Myocyte (in vitro differentiated cells): ENCODE measurements around the gene LENEP. TPM values are rescaled to one million over a fixed set of nuclear protein-coding genes. Genes with fewer than 3 reads are reported as not detected.

Source experiments
- DNase-seq: peaks from one replicate; pipeline ENCODE4 v3.0.0-alpha.2; 2012; ENCODE audit warnings: low read depth
- total RNA-seq: library from RNA; depleted of rRNA; stranded (reverse); fragments of >200 nt; gene quantifications from 2 replicates; pipeline ENCODE4 v1.2.3, GENCODE V29; 2014

LENEP gene
- total RNA-seq, 1 donor from 2014 or later, result not detected

DNA sequence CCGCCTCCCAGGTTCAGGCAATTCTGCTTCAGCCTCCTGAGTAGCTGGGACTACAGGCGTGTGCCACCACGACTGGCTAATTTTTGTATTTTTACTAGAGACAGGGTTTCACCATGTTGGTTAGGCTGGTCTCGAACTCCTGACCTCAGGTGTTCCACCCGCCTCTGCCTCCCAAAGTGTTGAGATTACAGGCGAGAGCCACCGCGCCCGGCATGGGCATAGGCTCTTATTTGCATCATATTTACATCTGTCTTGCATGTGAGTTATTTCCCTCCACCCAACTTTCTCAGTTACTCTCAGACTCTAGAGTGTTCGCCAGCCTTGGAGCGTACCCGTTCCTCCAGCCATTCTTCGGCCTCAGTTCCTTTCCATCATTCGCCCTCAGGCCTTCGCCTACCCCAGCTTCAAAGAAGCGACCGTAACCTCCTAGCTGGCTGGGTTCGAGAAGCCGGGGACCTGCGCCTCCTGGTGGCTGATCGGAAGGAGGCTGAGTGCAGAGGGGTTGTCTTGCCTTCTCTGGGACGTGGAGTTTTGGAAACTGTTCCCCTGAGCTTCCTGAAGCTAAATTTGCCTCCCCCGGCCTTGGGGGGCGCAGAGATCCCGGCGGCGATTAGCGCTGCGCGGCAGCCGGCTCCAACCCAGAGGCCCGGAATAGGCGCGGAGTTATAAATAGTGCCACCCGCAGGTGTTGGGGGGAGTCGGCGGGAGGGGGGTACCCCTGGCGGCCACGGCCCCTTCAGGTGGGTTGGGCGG, 5.6 kb downstream of the LENEP start:
- peak; percentile 71 for DNase-seq

DNA sequence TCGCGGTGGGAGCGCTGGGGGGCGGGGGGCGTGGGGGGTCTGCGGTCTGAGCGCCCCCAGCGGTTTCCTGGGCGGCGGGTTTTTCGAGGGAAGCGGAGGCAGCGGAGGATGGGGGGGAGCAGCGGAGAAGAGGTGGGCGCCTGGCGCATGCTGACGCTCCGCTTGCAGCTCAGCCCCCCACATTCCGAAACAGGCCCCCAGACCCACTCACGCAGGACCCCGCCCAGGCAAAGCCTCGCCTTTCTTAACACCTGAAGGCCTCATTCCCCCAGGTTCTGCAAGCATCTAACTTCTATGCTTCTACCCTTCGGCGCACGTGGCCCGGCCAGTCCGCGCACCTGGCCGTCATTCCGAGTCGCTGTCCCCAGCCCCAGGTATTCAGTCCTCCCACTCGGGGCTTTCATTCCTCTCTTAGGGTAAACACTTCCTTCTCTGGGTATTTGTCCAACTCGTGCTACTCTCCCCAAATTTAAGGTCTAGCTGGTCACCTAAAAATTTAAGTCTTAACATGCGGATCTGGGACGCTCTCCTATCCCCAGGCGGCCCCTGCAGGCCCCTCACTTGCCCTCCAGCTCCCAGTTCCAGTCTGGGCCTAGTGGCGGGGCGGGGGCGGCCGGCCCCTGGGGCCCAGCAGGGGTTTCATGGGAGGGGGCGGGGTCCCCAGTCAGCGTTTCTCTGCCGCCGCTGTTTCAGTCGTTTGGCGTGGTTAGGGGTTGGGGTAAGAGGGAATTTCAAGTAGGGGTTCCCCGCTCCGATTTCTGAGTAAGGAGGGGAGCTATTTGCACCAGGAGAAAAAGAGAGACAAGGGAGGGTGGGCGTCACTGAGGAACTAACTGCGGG, 6.4 kb downstream of the LENEP start:
- no peak for DNase-seq

DNA sequence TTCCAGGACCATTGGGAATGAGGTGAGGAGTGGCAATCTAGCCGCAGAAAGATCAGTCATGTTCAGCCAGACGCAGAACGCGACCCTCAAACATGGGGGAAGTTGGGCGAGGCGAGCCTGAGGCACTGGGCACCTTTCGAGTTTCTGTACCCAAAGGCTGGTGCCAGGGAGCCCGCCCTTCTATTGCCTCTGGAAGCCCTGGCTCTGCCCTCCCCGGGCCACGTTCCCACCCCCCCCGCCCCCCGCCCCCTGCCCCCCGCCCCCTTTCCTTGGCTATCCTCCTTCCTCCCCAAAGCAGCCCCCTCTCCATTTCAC, 7.0 kb downstream of the LENEP start:
- no peak for DNase-seq

DNA sequence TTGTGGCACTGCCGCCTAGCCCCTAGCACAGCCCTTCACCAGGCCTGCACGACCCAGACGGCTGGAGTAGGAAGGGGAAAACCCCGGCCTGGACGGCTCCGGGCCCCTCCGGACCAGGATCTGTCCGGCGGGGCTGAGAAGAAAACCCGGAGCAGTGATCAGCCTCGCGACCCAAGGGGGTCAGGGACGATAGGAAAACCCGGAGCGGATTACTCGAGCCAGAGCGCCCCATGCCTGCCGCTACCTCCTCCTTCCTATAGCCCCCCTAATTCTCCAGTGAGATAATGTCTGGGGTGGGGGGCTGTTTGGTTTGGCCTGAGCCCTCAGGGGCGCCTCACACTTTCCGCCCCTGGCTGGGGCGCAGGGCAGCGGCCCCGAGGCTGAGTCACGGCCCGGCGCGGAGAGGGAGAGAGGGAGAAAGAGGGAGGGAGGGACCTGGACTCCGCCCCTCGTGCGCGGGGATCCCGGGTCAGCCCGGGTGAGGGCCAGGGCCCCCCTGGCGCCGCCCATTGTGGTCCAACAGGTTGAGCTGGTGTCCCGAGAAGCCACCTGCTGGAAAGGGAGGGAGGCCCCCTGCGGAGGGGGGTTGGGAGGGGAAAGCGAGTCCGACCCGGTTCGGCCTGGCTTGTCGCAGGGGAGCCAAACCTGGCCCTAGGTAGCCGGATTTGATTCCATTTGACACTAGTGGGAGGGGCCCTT, 7.5 kb downstream of the LENEP start:
- peak; percentile 94 for DNase-seq

DNA sequence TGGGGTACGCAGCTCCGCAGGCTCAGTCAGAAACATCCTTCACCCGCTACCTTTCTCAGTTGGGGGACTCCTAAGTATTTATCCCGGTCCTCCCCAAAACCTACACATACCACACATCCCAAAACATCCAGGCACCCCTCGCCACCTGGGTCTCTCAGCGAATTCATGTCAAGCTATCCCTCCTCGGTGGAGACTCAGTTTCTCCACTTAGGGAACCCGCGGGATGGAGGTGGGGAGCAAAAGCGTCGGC, 8.0 kb downstream of the LENEP start:
- no peak for DNase-seq

DNA sequence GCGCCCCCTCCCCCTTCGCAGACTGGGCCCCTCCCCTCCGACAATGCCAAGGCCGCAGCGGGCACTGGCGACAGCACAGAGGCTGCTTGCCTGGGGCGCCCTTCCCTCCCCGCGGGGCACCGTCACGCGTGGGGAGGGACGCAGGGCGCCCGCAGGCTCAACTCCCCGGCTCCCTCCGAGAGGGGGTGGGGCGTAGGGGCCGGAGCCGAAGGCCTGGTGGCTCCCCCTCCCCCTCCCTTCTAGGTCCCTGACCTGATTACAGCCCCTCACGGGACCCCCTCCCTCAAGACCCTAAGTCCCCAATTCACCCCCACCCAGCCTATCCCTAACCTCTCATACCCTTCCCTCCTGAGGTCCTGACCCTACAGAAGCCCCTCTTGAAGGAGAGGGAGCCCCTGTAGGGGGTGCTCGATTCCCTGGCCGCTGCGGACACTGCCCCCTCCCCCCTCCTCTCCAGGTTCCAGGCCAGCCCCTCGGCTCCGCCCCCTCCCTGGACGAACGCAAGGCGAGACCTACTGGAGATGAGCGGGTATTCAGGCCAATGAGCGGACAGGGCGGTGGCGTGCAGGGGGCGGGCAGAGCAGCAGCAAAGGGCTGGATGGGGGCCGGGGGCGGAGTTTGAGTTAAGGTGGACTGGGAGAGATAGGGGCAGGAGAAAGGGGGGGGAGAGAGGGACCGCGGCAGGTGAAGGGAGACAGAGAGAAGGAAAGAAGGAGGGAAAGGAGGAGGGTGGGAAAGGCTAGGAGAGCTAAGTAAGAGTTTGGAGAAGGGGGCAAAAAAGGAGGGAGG, 8.5 kb downstream of the LENEP start:
- peak; percentile 100 for DNase-seq

DNA sequence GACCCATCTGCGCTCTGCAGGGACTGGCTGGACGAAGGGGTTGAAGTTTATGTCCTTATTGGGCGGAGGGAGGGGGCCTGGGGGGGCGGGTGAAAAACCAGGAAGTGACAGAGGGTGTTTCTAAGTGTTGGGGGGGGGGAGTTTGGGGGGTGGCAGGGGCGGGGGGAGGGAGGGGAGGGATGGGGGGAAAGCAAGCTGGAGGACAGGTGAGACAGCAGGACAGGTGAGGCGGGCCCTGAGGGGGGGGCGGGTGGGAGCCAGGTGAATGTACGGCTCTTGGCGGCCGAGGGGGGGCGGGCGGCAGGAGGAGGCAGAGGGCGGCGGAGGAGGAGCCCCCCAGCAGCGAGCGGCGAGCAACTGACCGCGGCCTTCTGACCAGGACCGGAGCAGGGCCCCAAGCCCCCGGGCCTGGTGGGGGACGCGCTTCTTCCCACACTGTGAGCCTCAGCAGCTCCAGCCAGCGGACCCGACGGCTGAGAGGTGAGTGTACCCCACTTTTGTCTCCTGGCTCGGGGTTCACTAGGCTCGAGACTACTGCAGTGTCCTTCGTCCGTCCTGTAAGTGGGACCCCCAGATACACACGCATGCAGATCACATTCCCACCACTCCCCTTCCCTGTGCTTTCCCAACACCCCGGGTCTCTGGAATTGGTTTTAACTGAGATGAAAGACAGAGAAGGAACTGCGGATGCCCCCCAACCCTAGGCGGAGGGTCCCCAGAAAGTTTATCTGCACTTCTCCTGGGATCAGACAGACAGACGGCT, 9.3 kb downstream of the LENEP start, which contains the start of gene ZBTB7B:
Gene ZBTB7B (plus strand): TSS at position 339 of the 763 bp plus-strand sequence. CDS start 11,859 bp downstream, outside the sequence.
- DNase-seq, result no peak

DNA sequence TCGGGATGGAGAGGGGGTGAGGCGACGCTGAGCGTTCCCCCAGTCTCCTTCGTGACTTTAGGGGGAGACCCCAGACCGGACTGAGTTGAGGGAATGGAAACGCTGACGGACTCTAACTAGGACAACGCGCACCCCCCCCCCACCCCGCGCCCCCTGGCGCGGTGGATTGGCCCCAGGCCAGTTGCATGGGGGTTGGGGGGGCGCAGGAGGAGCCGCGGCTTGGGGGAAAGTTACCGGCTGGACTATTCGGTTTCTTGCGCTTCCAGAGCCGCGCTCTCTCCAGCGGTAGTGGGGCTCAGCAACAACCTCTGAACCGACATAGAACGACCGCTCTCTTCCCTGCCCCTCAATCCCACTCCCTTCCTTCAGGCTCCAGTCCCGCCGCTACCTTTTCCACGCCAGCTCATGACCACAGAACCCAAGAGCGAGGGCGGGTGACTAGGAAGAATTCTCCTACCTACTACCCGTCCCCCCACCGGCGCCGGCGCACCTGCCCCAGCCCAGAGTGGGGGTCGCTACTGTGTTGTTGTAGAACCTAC, 9.9 kb downstream of the LENEP start:
- DNase-seq, result no peak

DNA sequence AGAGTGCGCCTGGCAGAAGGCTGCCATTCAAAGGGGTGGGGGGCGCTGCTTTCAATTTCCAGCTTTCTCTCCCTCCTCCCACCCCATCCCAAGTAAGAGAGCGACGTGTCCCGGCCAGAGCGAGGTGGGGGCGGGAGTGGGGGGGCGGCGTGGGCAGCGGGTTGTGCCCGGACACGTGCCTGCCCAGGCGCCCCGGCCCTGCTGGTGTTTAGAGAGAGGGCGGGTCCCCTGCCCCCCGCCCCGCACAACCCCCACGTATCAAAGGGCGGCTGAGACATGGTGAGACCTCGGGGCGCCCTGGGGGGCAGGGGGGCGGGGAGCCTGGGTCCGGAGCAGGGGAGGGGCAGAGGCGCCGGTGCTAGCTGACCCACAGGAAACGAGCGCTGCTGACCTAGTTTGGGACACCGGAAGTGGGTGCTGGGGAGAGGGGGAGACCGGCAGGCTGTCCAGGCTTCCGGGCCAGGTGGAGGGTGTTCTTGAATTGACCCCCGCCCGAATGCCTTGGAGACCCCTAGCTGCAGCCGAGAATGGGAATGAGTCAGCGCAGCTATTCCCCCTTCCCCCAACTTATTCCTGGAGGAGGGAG, 10.5 kb downstream of the LENEP start:
- peak; percentile 76 for DNase-seq

DNA sequence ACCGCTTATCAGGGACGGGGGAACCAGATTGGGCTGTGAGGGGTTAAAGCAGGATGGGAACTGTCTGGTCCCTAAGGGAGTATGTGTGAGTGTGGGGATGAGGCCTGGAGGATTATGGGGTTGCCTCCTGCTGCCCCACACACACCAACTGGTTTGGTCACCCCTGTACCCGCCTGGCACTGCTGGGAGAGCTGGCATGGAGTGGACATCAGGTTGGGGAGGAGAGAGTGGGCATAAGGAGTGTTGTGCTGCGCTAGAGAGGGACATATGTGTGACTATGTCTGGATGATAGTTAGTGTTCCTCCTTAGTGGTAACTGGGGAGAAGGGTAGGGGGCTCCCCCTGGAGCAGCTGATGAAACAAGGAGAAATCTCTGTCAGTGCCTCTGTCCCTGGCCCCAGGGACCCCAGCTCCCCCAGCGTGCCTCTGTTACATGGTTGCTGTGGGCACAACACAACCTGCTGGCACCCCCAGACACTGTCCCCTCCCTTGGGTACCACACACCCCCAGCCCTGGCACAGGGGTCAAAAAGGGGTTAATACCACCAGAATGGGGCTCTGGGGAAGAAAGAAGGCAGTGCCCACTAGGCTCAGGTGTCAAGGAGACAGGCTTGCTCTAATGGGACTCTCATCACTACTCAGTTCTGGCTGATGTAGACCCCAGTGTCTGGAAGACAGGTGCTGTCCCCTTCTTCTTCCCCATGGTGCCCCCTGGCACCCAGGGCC, 11.1 kb downstream of the LENEP start:
- no peak for DNase-seq

DNA sequence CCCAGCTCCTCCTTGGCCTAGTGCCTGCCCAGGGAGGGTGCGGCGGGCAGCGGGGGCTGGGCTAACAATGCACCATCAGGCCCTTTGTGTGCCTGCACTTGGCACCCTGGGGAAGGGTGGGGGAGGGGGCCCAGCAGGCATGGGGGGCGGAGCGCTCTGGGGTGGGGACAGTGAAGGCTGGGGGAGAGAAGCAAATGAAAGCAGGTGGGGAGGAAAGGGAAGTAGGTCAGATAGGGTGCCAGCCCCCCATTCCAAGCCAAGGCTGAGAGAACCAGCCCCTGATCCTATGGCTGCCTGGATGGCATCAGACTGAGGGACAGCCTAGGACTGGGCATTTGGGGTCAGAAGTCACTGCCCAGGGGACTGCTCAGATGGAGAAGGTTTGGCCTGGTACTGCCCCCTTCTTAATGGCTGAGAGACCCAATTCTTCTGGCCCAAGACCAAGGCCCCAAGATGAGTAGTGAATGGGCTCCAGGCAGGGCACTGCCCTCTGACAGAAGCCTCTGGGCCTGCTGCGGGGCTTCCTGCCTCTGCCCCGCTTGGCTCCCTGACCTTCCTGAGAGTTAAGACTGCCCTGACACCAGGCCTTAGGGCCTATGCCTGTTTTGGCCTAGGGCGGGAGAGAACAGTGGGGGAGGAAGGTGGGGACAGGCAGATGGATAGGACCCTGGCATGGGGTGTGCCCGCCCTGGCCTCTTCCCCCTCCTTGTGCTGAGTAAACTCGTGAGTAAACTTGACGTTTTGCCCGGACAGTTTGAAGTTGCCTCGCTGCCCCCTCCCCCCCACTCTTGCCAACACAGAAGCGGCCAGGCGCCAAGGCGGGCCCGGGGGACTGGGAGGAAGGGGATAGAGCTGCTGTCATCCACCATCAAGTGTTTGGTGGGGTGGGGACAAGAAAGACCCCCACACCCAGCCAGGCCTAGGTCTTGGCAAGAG, 12.0 kb downstream of the LENEP start:
- no peak for DNase-seq

DNA sequence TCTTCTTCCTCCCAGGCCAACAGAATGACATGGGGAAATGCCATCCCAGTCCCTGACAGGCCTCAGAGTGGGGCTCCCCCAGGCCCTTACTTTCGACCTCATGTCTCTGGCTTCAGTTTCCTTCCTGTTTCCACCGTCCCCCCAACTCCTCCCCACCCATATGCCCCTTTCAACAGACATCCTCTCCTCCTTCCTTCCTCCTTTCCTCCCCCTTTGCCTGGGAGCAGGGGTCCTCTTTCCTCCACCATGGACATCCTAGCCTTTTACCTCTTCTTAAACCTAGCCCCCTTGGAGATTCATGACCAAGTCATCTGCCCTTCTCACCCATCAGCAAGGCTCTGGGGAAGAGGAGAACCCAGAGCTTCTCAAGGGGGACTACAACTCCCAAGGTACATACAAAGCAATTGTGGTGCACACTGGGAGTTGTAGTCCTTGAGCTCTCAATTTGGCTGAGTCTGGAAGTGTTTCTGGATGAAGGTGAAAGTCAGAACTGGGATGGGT, 13.3 kb downstream of the LENEP start:
- no peak for DNase-seq

DNA sequence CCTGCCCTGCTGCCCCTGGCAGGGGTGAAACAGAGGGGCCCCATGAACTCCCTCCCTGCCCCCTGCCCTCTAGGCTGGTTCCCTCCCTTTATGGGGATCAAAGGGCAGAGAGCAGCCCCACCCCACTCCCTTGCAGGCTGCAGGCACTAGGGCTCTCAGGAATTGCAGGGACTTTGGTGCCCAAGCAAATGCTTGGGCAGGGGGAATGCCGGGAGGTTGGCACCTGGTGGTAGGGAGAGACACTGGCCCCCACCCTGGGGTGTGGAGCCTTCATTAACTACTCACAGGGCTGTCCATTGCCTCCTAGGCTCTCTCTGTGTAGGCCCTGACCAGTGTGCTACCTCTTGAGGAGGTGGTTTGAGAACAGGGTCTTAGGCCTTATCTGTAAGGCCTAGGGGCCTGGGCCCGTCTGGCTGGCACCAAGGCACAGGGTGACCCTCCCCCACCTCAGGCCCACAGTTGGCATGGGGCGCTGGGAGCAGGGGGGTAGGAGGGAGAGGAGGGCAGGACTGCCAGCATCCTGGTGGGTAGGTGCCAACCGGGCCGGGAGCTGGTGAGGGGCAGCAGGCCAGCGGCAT, 14.0 kb downstream of the LENEP start:
- no peak for DNase-seq

DNA sequence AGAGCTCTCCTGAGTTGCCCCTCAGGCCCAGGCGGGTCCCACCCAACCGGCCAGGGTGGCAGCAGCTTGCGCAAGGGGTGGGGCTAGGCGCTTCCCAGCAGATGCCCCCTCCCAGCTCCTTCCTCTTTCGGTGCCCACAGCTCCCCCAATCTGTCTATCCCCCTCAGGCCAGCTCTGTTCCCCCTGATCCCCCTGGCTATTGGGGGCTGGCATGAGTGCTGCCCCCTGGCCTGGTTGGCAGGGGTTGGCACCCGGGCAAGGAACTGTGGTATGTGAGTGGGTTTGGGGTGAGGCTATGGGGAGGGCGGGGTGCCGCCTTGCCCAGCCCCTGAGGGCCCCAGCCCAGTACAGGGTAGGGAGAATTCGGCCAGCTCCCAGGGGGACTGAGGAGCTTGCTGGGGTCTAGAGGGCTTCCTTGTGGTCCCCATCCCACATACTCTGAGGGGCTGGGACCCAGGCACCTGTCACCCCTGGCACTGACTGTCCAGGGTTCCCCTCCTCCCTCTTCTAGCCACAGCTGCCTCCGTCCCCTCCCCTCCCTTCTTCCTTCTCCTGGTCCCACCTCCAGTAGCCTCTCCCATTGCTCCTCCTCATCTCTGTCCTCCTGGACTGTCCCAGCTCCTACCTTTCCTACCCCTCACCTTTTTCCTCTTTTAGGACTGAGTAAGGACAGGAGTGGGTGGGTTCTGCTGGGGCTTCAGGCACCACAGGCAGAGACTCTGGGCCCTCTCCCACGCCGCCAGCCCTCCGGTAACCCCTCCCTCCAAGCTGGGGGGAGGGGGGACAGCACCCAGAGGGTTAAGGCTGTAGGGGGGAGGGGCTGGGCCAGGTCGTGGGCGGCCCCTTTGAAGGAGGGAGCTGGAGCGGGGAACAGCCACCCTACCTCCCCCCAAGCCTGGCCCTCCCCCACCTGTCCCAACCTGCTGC, 14.9 kb downstream of the LENEP start:
- peak; percentile 70 for DNase-seq

DNA sequence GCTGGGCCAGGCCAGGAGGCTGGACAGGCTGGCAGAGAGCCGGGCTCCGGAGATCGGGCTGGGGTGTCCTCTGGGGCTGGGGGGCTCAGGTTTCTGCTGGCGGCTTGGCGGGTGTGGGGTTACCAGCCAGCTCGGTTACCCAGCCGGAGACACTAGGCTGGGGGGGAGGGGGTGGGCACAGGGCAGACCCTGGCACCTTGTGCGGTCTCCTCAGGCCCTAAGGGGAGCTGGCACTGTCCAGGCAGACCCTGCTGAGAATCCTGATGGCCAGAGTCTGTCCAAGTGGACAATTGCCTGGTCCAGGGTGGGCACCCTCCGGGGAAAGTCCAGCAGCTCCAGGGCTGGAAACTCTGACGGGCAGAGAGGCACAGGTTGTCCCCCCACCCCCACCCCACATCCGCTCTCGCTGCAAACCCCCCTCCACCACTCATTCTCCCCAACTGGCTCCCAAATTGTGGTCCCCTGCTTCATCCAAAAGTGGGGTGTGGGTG, 15.9 kb downstream of the LENEP start:
- no peak for DNase-seq

DNA sequence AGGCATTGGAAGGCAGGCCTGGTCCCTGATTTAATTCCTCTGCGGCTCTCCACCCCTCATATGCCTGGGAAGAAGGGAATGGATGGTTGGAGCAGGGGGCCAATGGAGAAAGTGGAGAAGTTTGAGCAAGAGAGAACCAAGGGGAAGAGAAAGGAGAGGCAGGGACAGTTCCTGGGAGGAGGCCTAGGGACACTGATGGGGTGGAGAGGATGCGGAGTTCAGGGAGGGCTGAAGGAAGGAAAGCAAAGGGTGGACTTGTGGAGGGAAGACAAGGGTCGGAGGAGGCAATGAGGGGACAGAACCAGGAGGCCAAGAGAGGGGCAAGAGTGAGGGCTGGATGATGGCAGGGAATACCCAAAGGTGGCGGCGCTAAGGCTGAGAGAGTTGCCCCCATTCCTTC, 16.4 kb downstream of the LENEP start:
- DNase-seq, result no peak
